ENCODE measurements around the gene HPS1.

HPS1 gene

GRCh38 chr10:98411166-98411565 lies 35.6 kb downstream of the HPS1 start:
- DNase-seq = no peak

DNA sequence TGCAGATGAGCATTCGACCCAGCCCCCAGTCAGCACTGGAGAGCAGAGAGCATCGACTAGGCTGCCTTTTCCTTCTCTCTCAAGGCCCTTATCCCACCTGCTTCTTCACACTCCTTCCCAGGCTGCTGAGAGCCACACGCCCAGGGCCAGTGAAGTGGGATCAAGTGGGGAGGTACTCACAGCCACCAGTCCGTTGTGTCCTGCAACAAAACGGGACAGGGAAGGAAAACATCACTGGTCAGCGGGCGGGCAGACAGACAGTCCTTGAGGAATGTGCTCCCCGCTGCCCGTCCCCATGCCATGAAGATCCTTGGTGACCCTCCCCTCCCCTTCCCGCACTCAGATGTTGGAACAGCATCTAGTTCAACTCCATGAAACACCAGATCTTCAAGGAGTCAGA lies 36.0 kb downstream of the HPS1 start:
- DNase-seq = no peak

- DNase-seq = no peak
Observed at GRCh38 chr10:98410135-98410743, 36.5 kb downstream of the HPS1 start.

DNA sequence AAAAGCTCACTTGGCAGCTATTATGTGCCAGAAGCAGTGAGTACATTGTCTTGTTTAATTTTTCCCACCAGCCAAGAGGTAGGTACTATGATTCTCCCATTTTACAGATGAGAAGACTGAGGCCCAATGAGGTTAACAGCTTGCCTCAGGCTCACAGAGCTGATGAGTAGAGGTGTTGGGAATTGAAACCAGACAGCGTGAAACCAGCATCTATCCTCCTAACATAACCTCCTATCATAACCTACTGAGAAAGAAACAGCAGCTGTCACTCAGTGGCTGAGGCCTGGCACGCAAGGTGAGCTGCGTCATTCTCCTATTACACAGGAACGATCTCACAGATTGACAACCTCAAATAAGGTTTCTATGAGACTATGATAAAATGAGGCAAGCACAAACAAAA lies 37.9 kb downstream of the HPS1 start:
- no peak for DNase-seq

GRCh38 chr10:98407744-98408241 lies 38.9 kb downstream of the HPS1 start:
- DNase-seq = no peak

DNA sequence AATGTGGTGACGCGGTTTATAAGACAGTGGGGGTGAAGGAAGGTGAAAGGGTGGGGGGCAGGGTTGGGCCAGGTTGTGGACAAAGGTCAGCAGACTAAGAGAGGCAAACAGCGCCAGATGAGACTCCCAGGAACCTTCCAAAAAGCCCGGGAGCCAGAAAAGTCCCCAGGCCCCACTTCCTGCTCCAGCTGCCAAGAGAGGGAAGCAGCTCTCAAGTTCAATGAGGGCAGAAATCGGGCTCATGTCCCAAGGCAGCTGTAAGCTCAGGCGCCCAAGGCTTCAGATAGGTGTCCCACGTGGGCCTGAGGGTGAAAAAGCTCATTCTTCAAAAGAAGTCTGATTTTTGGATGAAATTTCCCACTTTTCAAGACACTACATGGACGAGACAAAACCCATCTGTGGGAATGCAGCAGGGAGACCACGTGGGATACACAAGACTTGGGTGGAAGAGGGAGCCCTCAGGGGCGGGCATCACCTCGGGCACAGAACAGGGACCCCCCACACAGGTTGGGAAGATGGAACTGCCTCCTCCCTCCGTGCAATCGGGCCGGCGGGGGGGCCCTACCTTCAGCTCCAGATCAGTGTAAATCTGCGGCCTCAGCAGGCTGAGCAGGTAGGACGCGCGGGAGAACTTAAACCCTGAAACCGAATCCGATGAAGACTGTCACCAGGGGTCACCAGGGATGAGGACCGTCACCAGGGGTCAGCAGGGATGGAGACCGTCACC lies 39.6 kb downstream of the HPS1 start:
- DNase-seq = no peak

DNA sequence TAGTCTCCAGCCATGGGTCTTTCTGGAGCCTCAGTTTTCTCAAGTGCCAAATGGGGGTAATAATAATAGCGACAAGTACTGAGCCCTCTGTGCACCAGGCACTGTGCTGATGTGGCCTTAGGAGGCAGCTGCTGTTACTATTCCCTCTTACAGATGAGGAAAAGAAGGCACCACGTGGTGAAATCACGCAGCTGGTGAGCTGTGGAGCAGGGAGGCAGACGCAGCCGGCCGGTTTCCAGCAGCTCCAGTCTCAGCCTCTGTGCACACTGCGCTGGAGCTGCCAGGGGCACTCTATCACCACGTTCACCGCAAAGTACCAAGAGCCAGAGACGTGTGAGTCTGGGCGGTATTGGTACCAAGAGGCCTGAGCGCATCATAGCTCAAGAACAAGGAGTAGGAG lies 41.3 kb downstream of the HPS1 start:
- no peak for DNase-seq

DNA sequence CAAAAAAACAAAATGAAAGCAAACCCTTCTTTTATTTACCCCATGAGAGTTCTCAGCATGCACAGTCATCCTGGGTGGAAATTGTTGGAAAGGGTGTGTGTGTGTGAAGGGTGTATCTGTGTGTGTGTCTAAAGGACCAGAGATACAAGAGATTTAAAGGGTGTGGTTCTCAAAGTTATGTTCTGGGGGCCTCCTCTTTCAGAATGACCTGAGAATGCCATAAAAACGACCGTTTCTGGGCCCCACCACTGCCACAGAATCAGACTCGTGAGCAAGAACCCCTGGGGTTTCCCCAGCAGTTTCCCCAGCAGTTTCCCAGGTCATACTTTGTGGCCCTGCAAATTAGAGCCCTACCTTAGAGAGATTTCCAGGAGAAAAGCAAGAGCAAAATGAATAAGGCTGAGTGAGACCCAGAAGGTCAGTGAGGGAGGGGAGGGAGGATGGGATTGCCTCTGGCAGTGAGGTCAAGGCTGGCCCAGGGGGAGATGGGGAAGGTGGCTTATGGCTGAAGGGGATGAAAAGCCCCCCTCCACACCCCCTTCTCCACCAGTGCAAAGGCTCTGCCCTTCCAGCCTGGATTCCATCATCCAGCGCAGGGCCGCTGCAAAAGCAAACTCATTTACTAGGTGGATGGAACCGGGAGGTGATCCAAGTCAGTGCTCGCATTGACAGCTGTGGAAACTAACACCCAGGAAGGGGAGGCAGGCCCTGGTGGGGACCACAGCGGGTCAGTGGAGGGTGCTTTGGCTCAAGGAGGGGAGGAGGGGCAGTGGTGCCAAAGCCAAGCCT lies 42.0 kb downstream of the HPS1 start:
- DNase-seq = no peak

- no peak for DNase-seq
Observed at GRCh38 chr10:98403812-98404504, 42.8 kb downstream of the HPS1 start.

- DNase-seq = no peak
Observed at GRCh38 chr10:98402931-98403718, 43.6 kb downstream of the HPS1 start.

GRCh38 chr10:98402478-98402877 lies 44.3 kb downstream of the HPS1 start:
- DNase-seq = no peak

- DNase-seq = no peak
Observed at GRCh38 chr10:98400482-98400881, 46.3 kb downstream of the HPS1 start.

GRCh38 chr10:98399784-98400183 lies 47.0 kb downstream of the HPS1 start:
- DNase-seq = no peak

GRCh38 chr10:98397089-98397600 lies 49.6 kb downstream of the HPS1 start:
- no peak for DNase-seq

- DNase-seq = no peak
Observed at GRCh38 chr10:98396096-98397063, 50.4 kb downstream of the HPS1 start.

- no peak for DNase-seq
Observed at GRCh38 chr10:98394851-98395440, 51.8 kb downstream of the HPS1 start.

GRCh38 chr10:98391578-98391991 lies 55.1 kb downstream of the HPS1 start:
- peak; percentile 29 to 69 for DNase-seq

GRCh38 chr10:98391065-98391464 lies 55.7 kb downstream of the HPS1 start:
- no peak for DNase-seq

- no peak for DNase-seq
Observed at GRCh38 chr10:98390406-98390805, 56.3 kb downstream of the HPS1 start.

DNA sequence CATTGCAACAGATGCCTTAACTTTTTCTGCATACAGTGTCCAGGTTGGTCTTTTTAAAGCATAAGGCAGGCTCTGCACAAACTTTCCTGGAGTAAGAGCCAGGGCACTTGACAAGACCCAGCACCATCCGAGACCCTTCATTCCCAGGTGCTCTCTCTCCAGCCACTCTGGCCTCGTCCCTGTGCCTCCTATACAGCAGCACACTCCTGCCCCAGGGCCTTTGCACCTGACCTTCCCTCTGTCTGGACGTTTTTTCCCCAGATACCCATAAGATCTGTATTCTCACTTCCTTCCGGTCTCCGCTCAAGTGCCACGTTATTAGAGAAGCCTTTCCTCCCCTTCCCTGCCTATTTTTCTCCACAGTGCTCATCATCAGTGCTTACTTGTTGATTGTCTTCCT lies 57.3 kb downstream of the HPS1 start:
- no peak for DNase-seq
